HCT116 (cell line): Measurements from ENCODE around the gene GABRA4.

Source experiments
- ATF3 ChIP-seq: IDR thresholded peaks from 2 replicates; pipeline ENCODE4 v1.6.1; 2012
- CTCF ChIP-seq, 3 experiments: fragments of 200-600 bp in 1 of 3; sonication (generic) in 1 of 3; IDR thresholded peaks in 2 of 3; conservative IDR thresholded peaks in 1 of 3; 2 replicates each; pipeline ENCODE4 v1.5.1; 2012 to 2017; ENCODE audit warnings: low read depth in 2 of 3, low read length in 2 of 3, antibody characterized with exemption in 1 of 3, borderline replicate concordance in 1 of 3, control low read depth in 1 of 3, mild to moderate bottlenecking in 1 of 3, mixed read lengths in 1 of 3, mixed run types in 1 of 3, moderate library complexity in 1 of 3; ENCODE audit not compliant: insufficient read depth in 1 of 3
- POLR2AphosphoS5 ChIP-seq: IDR thresholded peaks from 2 replicates; pipeline ENCODE4 v1.6.1; 2011; ENCODE audit warnings: mild to moderate bottlenecking, low read depth, low read length, moderate library complexity
- REST ChIP-seq: IDR thresholded peaks from 2 replicates; pipeline ENCODE4 v1.6.1; 2012; ENCODE audit warnings: low read depth

GRCh38 chr4:46908148-46908547 is 85.2 kb downstream of the GABRA4 start:
- TF ChIP-seq POLR2AphosphoS5, result no peak
- no peak for TF ChIP-seq CTCF (IDR thresholded peaks at IDR 0.05 in 2 of 3, conservative IDR thresholded peaks at IDR 0.05 in 1 of 3; ENCODE audit: borderline replicate concordance in 1 of 3, insufficient read depth in 1 of 3, low read depth in 2 of 3, low read length in 2 of 3)
- TF ChIP-seq REST, result no peak
- TF ChIP-seq ATF3, result no peak
